Astrocyte (in vitro differentiated cells and primary cell): ENCODE results near the gene CSNK1D. TPM values are rescaled to one million over a fixed set of nuclear protein-coding genes. Genes with fewer than 3 reads are reported as not detected.
A peak's percentile ranks its signal among the peaks of the same experiment; 100 is the strongest.

Experiments
- DNase-seq: peaks from one replicate; pipeline ENCODE4 v3.0.0-alpha.2; 2010; ENCODE audit warnings: low read depth
- FAIRE-seq: peaks from 2 replicates; lab custom pipeline; 2011; peaks lifted over from hg19 to GRCh38; lab: Jason Lieb, UNC
- H2AFZ ChIP-seq: 2 replicates; pipeline ENCODE4 v1.6.0; 2012; ENCODE audit warnings: low read depth, low read length, inconsistent platforms
- H3K27ac ChIP-seq: 2 replicates; pipeline ENCODE4 v1.5.1; 2011; ENCODE audit warnings: low read depth, low read length, inconsistent platforms
- H3K27me3 ChIP-seq: 2 replicates; pipeline ENCODE4 v1.6.0; 2011; ENCODE audit warnings: low read length, inconsistent platforms; ENCODE audit not compliant: insufficient read depth
- H3K36me3 ChIP-seq: 2 replicates; pipeline ENCODE4 v1.5.1; 2011; ENCODE audit warnings: low read length, inconsistent platforms; ENCODE audit not compliant: insufficient read depth
- H3K4me1 ChIP-seq: 2 replicates; pipeline ENCODE4 v1.5.1; 2011; ENCODE audit warnings: low read length, inconsistent platforms; ENCODE audit not compliant: insufficient read depth
- H3K4me2 ChIP-seq: 2 replicates; pipeline ENCODE4 v1.6.0; 2012; ENCODE audit warnings: low read length, inconsistent platforms
- H3K4me3 ChIP-seq: 2 replicates; pipeline ENCODE4 v1.5.1; 2011; ENCODE audit warnings: low read depth, mild to moderate bottlenecking, low read length, inconsistent platforms; ENCODE audit not compliant: insufficient read depth
- H3K79me2 ChIP-seq: 2 replicates; pipeline ENCODE4 v1.6.0; 2012; ENCODE audit warnings: mild to moderate bottlenecking, low read length, inconsistent platforms; ENCODE audit not compliant: insufficient read depth
- H3K9ac ChIP-seq: 2 replicates; pipeline ENCODE4 v1.6.0; 2012; ENCODE audit warnings: mild to moderate bottlenecking, low read length, inconsistent platforms
- H3K9me3 ChIP-seq: 2 replicates; pipeline ENCODE4 v1.5.1; 2012; ENCODE audit warnings: low read depth, mild to moderate bottlenecking, low read length, inconsistent platforms; ENCODE audit not compliant: insufficient read depth
- H4K20me1 ChIP-seq: 2 replicates; pipeline ENCODE4 v1.6.0; 2012; ENCODE audit warnings: low read length, inconsistent platforms; ENCODE audit not compliant: insufficient read depth
- H3K27ac Mint-ChIP-seq: one replicate; pipeline ENCODE4 v1.8.0; 2021; ENCODE audit warnings: mild to moderate bottlenecking, mixed read lengths; ENCODE audit not compliant: unreplicated experiment
- H3K27me3 Mint-ChIP-seq: one replicate; pipeline ENCODE4 v1.8.0; 2021; ENCODE audit warnings: low read depth, mixed read lengths; ENCODE audit not compliant: unreplicated experiment
- H3K36me3 Mint-ChIP-seq: one replicate; pipeline ENCODE4 v1.8.0; 2021; ENCODE audit warnings: low read depth, mixed read lengths; ENCODE audit not compliant: unreplicated experiment
- H3K4me1 Mint-ChIP-seq: one replicate; pipeline ENCODE4 v1.8.0; 2021; ENCODE audit warnings: low read depth, mixed read lengths; ENCODE audit not compliant: unreplicated experiment
- H3K4me3 Mint-ChIP-seq: one replicate; pipeline ENCODE4 v1.8.0; 2021; ENCODE audit warnings: mild to moderate bottlenecking, moderate library complexity, mixed read lengths; ENCODE audit not compliant: unreplicated experiment
- H3K9me3 Mint-ChIP-seq: one replicate; pipeline ENCODE4 v1.8.0; 2021; ENCODE audit warnings: mild to moderate bottlenecking, mixed read lengths; ENCODE audit not compliant: unreplicated experiment
- CTCF ChIP-seq: IDR thresholded peaks from 2 replicates; pipeline ENCODE4 v1.5.1; 2011; ENCODE audit warnings: low read depth, mild to moderate bottlenecking, inconsistent platforms, low read length, moderate library complexity; ENCODE audit not compliant: insufficient read depth
- EZH2 ChIP-seq: IDR thresholded peaks from 2 replicates; pipeline ENCODE4 v1.6.1; 2012; ENCODE audit warnings: mild to moderate bottlenecking, low read length, inconsistent platforms; ENCODE audit not compliant: insufficient read depth
- total RNA-seq: library from RNA; stranded (reverse); gene quantifications from 2 replicates; pipeline ENCODE4 v1.2.1, GENCODE V29; 2021

CSNK1D gene
- total RNA-seq, 1 donor from 2014 or later, result 153 TPM

GRCh38 chr17:82246365-82247181 is 26.9 kb downstream of the CSNK1D start:
- Histone ChIP-seq H3K36me3 (peaks cover 48% of the 10 kb centered on the region), H3K4me1 (peaks cover 36% of the 10 kb centered on the region), H3K4me2 (peak overlapping the region; percentile 49), H3K27ac (peak overlapping the region; percentile 71), H3K4me3 (no peak overlapping the region), H2AFZ (no peak overlapping the region), H4K20me1 (peaks cover 100% of the 10 kb centered on the region), H3K9me3 (no peaks in the 10 kb centered on the region), H3K9ac (peak overlapping the region; percentile 37), H3K79me2 (peaks cover 82% of the 10 kb centered on the region), H3K27me3 (no peaks in the 10 kb centered on the region)
- H3K9me3 Mint-ChIP-seq, result no peaks in the 10 kb centered on the region
- DNase-seq (peak; percentile 71), FAIRE-seq (no peak)
- no peaks in the 10 kb centered on the region for H3K27me3 Mint-ChIP-seq
- H3K4me1 Mint-ChIP-seq, result peaks cover 12% of the 10 kb centered on the region
- H3K36me3 Mint-ChIP-seq, result peaks cover 27% of the 10 kb centered on the region
- H3K27ac Mint-ChIP-seq, result peak overlapping the region; percentile 85
- H3K4me3 Mint-ChIP-seq, result peak overlapping the region; percentile 45
- TF ChIP-seq EZH2 (no peak), CTCF (no peak)

- Histone ChIP-seq H3K4me1 (peaks cover 42% of the 10 kb centered on the region), H2AFZ (no peak overlapping the region), H3K4me3 (no peak overlapping the region), H3K9ac (peak overlapping the region; percentile 37), H3K27me3 (no peaks in the 10 kb centered on the region), H3K4me2 (peak overlapping the region; percentile 49), H3K36me3 (peaks cover 43% of the 10 kb centered on the region), H3K27ac (peak overlapping the region; percentile 71), H3K79me2 (peaks cover 81% of the 10 kb centered on the region), H4K20me1 (peaks cover 100% of the 10 kb centered on the region), H3K9me3 (no peaks in the 10 kb centered on the region)
- Mint-ChIP-seq H3K4me1 (peaks cover 16% of the 10 kb centered on the region), H3K4me3 (peak overlapping the region; percentile 45), H3K9me3 (no peaks in the 10 kb centered on the region), H3K27me3 (no peaks in the 10 kb centered on the region), H3K27ac (no peak overlapping the region), H3K36me3 (peaks cover 25% of the 10 kb centered on the region)
- FAIRE-seq (no peak), DNase-seq (no peak)
- TF ChIP-seq EZH2, result no peak
- no peak for TF ChIP-seq CTCF
Measured at GRCh38 chr17:82246040-82246364, 27.5 kb downstream of the CSNK1D start.
